Activated T-cell treated with anti-CD3 and anti-CD28 coated beads for 24 hours (primary cell): ENCODE results near the gene SERPINH1.

ENCODE experiments used
- DNase-seq: peaks from one replicate; pipeline ENCODE4 v3.0.0-alpha.2; 2020; ENCODE audit warnings: low read depth

SERPINH1 gene

DNA sequence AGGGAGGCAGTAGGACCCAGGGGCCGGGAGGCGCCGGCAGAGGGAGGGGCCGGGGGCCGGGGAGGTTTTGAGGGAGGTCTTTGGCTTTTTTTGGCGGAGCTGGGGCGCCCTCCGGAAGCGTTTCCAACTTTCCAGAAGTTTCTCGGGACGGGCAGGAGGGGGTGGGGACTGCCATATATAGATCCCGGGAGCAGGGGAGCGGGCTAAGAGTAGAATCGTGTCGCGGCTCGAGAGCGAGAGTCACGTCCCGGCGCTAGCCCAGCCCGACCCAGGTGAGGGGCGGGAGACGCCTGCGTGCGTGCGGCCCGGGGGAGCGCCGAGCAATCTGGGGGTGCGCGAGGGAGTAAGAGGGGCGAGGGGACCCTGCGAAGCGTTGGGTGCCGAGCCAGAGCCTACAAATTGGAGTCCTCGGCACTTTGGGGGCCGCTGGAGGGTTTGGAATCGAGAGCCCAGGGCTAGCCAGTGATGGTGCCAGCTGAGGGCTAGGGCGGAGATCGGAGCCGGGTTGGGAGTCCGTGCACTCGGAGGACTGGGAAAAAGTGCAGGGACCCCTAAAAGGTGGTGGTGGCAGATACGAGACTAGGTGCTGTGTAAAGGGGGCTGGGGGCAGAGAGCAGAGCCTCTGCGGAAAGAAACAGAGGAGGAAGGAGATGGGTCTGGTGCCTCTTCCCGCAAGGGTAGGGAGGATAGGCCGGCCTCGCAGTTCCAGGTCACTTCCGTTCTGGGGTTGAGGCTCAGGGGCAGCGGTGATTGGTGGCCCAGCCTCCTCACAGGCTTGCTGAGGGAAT is at the start of gene SERPINH1:
Gene SERPINH1 (plus strand): TSS at position 206 of the 788 bp plus-strand sequence. CDS start 4,097 bp downstream, outside the sequence.
- peak; percentile 70 for DNase-seq

DNA sequence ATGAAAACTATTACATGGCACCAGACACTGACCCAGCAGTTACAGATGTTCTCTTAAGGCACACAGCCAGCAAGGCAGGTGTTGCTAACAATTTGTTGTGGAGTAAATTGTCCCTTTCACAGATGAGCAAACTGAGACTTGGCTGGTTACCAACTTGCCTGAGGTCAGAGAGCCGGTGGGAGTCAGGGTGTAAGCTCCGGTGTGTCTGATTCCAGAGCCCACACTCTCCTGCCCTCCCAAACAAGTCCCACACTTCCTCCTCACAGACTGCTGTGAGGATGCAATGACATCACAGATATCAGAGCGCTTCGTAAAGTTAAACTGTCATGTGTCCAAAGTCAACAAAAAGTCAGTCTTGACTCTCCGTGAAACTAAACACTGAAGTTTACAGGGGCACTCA is 48.8 kb upstream of the SERPINH1 start:
- no peak for DNase-seq

DNA sequence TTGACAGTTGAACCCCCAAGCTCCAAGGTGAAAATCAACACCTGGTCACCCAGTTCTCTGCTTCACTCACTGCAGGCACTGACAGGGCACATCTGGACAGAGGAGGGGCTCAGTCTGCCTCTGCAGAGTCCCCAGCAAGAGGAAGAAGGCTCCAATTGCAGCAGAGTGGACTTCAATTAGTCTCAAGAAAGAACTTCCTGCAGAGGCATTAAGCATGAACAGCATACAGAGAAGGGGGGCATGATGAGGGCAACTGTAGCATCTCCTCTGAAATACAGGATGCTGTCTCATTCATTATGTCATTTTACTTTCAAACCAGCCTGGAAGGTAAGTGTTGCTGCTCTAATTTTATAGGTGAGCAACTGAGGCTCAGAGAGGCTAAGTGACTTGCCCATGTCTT is 47.5 kb upstream of the SERPINH1 start:
- no peak for DNase-seq

DNA sequence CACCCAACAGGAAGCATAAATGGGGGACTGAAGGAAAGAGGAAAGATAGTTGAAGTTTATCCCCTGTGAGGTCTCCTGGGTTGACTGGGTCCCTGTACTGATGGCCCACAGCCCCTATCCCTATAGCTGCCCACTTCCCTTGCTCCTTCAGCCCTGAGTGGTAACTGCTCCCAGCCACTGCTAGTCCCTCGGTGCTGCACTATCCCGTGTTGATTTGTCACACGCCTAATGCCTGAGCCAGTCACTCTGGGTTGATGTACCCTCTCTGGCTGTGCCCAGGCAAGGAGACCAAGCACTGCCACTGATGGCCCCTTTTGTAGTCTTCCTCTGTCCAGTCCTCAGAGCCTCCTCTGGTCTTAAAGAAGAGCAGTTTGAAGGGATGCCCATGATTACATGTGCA is 45.9 kb upstream of the SERPINH1 start:
- no peak for DNase-seq

DNA sequence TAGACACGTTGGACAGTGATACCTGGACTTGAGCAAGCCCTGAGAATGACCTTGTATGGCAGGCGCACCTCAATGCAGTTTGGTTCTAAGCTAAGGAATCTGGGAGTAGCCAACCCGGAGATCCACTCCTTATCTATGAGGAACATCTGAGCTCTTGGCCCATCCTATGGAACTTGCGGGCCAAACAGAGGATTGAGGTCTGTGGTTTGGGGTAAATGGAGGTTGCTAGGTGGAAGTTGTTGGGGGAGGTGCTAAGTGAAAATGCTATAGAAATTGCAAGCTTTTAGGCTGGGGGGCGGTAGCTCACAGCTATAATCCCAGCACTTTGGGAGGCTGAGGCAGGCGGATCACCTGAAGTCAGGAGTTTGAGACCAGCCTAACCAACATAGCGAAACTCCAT is 45.2 kb upstream of the SERPINH1 start:
- DNase-seq, result no peak

DNA sequence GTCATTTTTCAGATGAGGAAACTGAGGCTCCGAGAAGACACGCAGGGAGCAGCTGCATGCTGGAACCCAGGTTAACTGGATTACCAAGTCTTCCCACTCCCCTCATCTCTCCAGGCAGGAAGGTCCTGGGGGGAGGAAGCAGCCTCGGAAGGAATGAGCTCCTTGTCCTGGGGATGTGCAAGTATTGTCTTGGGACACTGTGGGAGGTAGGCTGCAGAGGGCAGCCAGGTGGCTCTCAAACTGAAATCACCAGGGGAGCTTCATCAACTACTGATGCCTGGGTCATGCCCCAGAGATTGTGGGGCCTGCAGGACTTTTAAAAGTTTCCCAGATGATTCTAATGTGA is 43.9 kb upstream of the SERPINH1 start:
- DNase-seq, result no peak

DNA sequence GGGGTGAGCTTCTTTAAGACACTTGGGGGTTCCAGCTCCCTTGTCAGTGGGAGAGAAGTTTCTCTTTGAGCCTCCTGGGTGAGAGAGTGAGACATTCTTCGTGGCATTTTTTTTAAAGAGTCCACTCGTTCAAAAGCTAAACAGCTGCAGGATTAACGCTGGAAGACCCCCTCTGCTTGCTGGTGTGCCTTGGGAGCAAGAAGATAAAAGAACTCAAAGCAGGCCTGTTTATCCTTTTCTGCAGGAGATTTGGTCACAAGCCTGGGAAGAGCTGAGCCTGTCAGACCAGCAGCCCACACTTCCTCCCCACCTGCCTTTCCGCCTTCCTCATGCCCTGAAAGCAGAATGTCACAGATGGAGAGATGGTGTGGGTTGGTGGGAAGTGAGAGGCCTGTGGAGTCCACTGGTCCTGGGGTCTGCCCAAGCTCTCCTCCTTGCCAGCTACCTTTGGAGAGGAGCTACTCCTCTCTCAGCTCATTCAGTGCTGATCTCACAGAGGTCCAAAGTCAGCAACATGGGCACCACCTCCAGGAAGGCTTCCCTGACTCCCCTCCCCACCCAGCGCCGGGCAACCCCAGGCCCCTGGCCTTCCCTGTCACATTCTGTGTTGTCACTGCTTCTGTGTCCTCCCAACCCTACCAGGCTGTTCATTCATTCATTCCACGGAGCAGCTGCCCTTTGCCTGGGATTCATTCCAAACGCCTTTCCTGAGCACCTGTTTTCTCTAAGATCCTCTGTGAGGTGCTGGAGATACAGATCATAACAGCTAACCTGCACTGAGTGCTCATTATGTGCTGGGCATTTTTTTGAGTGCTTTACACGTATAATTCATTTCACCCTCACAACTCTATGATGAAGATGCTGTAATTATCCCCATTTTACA is 43.0 kb upstream of the SERPINH1 start:
- DNase-seq, result no peak

DNA sequence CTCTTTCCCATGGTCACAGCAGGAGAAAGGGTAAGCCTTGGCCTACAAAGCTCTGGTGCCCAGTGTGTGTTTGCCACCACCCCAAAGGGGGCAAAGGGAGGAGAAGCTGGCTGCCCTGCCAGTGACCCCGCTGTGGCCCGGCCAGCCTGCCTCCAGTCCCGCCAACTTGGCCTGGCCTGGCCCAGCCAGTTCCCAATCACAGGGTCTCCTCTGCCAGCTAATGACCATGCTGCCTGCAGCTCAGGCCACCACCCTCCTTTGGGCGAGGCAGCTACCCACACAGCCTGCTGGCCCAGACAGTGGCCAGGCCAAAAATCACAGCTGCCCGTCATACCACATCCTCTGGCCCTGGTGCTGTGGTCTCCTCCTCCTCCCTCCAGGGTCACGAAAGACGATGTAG is 41.4 kb upstream of the SERPINH1 start:
- DNase-seq, result no peak

DNA sequence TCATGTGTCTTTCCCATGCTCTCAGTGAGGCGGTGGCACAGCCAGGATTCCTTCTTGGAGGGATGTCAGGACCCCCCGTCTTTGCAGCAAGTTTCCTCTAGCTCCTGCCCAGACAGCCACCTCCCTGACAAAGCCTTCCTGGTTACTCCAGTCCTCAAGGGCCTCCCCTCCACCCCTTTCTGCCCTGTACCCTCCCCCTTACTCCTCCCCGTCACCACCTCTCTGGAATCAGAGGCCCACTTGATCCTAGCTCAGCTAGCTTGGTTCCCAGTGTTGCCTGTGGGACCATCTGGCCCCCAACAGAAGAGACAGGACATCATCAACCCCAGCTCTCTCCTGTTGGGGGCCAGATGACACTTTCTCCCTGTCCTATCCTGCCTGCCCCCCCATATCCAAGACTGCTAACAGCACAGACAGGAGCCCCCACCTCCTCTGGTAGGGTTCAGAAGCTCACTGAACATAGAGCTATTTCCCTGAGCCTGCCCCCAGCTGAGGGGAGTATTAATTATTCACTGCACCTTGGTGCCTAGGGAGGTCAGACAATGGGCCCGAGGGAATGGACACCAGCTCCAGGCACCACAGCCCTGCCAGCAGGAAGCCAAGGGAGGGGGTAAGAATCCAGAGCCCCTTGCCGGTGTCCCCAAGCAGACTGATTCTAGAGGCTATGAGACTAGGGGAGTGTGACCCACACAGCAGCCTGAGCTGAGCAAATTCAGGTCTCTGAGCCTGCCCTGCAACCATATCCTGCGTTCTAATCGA is 39.6 kb upstream of the SERPINH1 start:
- no peak for DNase-seq

DNA sequence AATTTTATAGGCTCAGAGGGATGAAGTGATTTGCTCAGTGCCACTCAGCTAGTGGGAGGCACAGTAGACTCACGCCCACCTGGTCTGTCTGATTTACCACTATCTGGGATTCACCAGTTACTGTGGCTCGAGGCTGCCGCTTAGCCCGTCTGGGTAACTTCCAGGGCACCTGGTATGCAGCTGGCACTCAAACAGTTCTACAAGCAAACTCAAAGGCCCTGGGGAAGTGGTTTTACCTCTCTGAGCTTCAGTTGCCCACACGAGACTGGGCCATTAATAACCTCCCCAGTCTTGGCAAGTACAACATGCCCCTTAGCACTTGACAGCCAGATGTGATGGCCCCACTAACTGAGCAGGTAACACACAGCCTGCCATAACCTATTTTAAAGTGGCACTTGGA is 38.9 kb upstream of the SERPINH1 start:
- DNase-seq, result no peak

DNA sequence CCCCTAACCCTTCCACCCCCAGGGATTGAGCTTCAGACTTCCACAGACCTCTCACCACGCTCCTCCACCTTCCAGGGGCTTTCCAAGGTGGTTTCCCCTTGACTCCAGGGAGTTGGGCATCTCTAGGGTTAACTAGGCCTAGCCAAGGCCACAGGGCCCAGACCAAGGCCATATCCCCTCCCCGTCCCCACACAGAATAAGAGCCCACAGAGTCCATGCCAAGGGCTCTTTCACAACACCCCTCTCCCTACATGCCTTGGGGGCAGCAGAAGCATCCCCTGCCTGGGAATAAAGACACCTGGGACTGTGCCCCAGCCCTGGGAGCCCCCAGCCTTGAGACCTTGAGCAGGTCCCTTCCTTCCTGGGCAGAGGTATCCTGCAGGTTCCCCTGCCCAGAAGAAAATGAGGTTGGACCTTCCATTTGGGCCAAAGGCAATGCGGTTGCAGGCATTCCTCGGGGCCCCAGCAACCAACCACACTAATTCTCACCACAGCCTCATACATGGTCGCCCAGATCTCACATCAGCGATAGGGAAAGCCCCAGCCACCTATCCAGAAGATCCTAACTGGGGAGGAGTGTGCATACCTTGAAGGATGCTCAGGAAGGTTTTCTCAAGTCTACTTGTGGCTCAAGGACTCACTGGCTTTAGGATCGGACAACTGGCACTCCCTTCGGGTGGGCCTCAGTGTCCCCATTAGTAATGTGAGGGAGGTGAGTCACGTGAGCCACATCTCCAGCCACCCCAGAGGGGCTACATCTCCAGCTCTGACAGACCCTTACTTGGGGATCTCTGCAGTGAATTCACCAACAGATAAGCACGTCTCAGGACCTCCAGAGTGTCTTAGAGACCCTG is 38.0 kb upstream of the SERPINH1 start:
- DNase-seq, result no peak

DNA sequence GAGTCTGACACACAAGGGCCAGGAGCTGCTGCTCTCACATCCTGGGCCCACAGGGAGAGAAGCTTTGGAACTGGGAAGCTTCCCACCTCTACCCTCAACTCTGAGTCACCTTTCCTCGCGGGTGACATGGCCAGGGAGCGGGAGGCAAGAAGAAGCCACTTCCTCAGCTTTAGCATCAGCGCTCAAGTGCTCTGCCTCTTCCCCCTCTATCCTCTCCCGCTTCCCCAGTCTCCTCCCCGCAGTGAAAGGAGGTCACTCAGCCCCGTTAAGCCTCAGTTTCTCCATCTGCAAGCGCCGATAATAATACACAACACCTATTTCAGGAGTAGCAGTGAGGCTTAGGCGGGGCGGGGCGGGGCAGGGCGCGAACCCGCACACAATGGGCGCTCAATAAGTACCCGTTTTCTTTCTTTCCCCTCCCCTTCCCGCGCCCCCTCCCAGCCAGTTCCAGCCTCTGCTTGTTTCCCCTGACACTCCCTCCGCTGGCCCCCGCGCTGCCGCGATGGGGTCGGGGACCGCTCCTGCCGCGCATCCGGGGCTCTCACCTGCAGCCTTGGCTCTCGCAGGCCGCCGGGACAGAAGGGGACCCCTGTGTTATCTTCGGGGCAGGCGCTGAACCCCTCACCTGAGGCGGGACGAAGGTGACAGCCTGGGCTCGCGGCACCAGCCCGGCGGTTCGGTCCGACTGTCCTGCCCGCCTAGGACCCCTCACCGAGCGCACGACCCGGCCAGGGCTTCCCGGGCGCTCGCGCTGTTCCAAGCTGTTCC is 37.2 kb upstream of the SERPINH1 start:
- DNase-seq, result no peak

DNA sequence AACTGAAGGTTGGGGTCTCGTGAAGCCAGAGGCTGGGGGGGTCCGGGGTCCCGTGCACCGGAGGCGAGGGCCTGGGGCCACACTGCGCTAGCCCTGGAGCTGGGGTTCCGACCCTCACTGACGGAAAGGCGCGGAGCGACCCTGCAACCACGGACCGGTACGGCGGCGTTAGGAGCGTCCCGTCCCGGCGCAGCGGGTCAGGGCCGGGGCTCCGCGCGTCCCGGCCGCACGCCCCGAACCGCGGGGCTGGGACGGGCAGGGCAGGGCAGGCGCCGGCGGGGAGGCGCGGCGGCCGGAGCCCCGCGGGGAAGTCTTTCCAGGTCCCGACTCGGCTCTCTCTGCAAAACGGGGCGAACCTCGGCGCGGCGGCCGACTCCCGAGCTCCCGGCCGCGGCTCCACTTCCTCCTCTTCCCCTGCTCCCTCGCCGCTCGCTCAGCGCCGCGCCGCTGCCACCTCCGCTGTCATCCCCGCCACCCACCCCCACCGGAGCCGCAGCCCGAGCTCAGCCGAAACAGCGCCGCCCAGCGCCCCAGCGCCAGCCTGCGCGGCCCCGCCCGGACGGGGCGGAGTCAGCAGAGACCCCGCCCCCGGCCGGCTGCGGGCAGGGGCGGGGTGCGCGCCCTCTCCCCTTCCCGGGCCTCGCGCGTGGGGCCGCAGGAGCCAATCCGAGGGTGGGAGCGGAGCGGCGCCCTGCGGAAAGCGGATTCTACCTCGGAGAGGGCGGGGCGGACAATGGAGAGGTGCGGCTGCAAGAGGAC is 36.4 kb upstream of the SERPINH1 start, which contains the start of gene GDPD5:
Gene GDPD5 (minus strand): TSS at position 509 of the 759 bp plus-strand sequence. CDS start 48,206 bp downstream, outside the sequence.
- DNase-seq, result peak; percentile 80

DNA sequence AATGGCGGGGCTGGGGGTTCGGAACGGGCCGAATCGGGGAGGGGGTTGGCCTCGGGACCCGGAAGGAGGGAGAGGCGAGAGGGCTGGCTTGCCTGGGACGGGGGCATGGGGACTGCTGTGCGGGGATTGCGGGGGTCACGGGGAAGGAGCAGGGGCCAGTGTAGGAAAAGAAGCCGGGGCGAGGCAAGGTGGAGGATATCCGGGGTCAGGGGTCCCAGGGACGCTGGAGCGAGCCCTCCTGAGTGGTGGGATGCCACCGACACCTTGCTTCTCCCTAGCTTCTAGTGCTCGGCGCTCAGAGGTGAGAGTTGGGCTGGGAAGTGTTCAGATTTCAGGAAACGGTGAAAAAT is 35.9 kb upstream of the SERPINH1 start:
- no peak for DNase-seq

DNA sequence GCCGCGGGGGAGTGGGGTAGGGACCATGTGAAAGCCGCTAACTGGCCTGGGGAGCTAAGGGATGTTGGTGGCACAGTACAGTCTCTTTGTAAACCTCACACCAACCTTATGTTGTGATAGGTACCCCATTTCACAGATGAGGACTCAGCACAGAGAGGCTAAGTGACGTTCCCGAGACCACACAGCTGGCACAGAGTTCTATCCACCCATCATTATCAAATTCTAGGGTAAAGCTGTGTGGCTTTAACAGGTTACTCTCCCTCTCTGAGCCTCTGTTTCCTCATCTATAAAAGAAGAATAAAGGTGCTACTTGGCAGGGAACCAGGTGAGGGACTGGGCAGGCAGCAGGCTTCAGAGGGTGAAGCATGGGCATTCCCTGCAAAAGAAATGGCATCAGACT is 34.9 kb upstream of the SERPINH1 start:
- no peak for DNase-seq

DNA sequence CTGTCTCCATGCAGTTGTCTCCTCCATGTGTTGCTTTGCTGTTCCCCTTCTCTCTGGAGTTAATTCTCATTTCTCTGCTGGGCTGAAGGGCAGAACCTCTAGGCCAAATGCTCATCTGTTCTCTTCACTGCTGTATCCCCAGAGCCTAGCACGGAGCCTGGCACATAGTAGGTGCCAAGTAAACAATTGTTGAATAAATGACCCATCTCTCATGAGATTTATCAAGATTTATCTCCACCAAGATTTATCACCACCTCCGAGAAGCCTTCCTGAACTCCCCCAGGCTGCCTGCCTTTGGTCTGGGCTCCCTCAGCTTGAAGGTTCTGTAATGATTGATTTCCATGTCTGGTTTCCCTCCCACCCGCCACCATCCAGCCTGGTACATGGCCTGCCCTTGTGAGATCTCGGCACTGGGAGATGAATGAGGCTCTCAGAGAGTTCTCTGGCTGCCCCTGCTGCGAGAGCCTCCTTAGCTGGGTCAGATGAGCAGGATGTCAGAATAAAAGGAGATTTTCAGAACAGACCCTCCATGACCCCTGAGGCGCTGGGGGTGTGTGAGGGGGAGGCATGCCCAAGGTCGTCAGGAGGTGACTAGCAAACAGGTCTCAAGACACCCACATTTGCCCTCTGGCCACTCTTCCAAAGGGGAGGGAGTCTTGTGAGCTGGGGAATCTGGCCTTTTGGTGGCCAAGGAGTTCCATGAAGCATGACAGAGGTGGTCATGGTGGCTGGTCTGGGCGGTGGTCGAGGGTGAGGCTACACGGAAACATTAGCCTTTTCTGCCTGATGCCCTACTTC is 33.9 kb upstream of the SERPINH1 start:
- DNase-seq, result no peak

DNA sequence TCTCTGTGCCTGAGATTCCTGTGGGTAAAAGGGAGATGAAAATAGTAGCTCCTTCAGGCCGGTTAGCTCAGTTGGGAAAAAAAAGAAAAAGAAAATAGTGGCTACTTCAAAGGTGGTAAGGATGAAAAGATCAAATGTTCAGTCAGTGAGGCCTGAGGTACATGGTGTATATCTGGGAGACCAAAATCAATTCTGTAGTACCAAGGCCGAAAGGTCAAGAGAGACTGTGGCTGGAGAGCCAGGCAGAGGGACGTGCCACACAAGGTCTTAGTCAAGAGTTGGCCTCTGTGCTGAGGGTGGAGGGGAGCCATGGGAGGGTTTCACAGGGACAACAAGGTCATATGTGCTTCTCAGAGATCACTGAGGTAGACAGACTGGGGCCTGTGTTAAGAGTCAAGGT is 31.5 kb upstream of the SERPINH1 start:
- DNase-seq, result no peak

DNA sequence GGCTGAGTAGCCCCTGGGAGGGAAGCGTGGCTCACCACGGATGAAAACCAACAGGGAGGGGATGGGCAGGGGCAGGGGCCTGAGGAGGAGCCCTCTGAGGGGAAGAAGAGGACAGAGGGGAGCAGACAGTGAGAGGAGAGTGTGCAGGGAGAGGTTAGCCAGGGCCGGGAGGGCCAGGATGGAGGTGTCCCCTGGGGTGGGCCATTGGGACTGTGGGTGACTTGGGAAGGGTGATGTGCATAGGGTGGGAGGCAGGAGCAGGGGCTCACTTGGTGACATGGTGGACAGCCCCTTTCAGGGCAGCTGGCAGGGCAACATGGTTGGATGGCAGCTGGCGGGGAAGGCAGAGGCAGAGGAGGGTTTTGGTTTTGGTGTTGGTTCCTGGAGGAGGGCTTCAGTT is 30.7 kb upstream of the SERPINH1 start:
- no peak for DNase-seq
